Measurements from ENCODE around the gene TRAPPC10.

- TF ChIP-seq CTCF (IDR thresholded peaks at IDR 0.05) (no peak), POLR2AphosphoS5 (IDR thresholded peaks at IDR 0.05) (no peak), POLR2A (IDR thresholded peaks at IDR 0.05) (no peak)
Observed at GRCh38 chr21:44006017-44006619, 6.0 kb upstream of the TRAPPC10 start.
